Upper lobe of right lung (tissue), 1 donor: ENCODE data around the gene SRGAP3. TPM values are rescaled to one million over a fixed set of nuclear protein-coding genes. Genes with fewer than 3 reads are reported as not detected.

ENCODE experiments used
- ATAC-seq: fragments of 200-7000 bp; cut with Tn5 transposase; one replicate; pipeline ENCODE4 v1.9.1; 2020; ENCODE audit warnings: mild to moderate bottlenecking, moderate library complexity
- DNase-seq: peaks from one replicate; pipeline ENCODE4 v3.0.0-alpha.2; 2020
- H3K27ac ChIP-seq: fragments of 200-600 bp; one replicate; pipeline ENCODE4 v1.8.0; 2022
- H3K27me3 ChIP-seq: fragments of 200-600 bp; one replicate; pipeline ENCODE4 v1.8.0; 2022; ENCODE audit warnings: mild to moderate bottlenecking
- H3K36me3 ChIP-seq: fragments of 200-600 bp; one replicate; pipeline ENCODE4 v1.8.0; 2022
- H3K4me1 ChIP-seq: fragments of 200-600 bp; one replicate; pipeline ENCODE4 v1.8.0; 2022
- H3K4me3 ChIP-seq: fragments of 200-600 bp; one replicate; pipeline ENCODE4 v1.8.0; 2022; ENCODE audit warnings: mild to moderate bottlenecking
- H3K9me3 ChIP-seq: fragments of 200-600 bp; one replicate; pipeline ENCODE4 v1.8.0; 2022
- intact Hi-C: fragments of 100-400 bp; cut with DNase I; formaldehyde crosslinking; loops from one replicate; pipeline ENCODE4 v1.11.0; 2022
- total RNA-seq: library from RNA; stranded (reverse); fragmentation: NEBNext Ultra II Directional; extraction: Animal tissue kit (Norgen Biotek cat#: 25700); gene quantifications from one replicate; pipeline ENCODE4 v1.2.1, GENCODE V29; 2021
- TF ChIP-seq, protein P1 (sequence below): fragments of 200-600 bp; IDR thresholded peaks from one replicate; pipeline ENCODE4 v1.8.0; 2022; ENCODE audit warnings: antibody characterized with exemption
- donor health status: DM: no; HTN: yes; CAD: no; lungs with severe emphysema.

The SRGAP3 gene
- total RNA-seq, 1 donor from 2014 or later: 3.2 TPM

DNA sequence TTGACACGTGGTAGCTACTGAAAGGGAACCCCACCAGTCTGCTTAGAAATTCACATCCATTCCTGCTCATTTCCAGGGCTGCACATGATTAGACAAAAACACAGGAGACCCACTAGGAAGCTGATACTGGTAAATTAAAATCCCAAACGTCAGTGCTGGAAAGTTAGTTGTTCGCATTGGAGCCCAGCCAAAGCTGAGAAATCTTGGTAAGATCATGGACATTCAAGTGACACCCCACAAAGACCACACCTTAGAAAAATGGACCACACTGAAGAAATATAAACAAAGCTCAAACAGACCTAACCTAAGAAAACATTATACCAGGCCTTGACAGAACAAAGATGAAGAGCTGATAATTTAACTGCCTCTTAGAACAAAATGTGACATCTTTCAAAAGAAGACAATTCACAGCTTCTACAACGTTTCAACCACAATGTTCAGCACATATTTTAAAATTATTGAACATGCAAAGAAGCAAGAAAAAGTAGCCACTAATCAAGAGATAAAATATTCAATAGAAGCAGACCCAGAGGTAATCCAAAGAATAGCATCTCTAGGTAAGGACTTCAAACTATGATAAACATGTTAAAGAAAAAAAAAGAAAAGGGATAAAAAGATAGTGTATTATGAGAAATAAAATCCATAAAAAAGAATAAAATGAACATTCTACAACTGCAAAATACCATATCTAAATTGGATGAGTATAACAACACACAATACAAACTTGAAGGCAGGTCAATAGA lies 306.5 kb downstream of the SRGAP3 start:
- H3K4me3 ChIP-seq: no peak overlapping the region
- no peak for ATAC-seq
- TF ChIP-seq, protein P1, sequence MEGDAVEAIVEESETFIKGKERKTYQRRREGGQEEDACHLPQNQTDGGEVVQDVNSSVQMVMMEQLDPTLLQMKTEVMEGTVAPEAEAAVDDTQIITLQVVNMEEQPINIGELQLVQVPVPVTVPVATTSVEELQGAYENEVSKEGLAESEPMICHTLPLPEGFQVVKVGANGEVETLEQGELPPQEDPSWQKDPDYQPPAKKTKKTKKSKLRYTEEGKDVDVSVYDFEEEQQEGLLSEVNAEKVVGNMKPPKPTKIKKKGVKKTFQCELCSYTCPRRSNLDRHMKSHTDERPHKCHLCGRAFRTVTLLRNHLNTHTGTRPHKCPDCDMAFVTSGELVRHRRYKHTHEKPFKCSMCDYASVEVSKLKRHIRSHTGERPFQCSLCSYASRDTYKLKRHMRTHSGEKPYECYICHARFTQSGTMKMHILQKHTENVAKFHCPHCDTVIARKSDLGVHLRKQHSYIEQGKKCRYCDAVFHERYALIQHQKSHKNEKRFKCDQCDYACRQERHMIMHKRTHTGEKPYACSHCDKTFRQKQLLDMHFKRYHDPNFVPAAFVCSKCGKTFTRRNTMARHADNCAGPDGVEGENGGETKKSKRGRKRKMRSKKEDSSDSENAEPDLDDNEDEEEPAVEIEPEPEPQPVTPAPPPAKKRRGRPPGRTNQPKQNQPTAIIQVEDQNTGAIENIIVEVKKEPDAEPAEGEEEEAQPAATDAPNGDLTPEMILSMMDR: no peak
- no peak for DNase-seq
- intact Hi-C loops: no loop called here
- H3K36me3 ChIP-seq: peaks cover 18% of the 10 kb centered on the region
- no peaks in the 10 kb centered on the region for H3K27me3 ChIP-seq
- H3K4me1 ChIP-seq: no peaks in the 10 kb centered on the region
- peaks cover 4% of the 10 kb centered on the region for H3K9me3 ChIP-seq
- no peak overlapping the region for H3K27ac ChIP-seq

DNA sequence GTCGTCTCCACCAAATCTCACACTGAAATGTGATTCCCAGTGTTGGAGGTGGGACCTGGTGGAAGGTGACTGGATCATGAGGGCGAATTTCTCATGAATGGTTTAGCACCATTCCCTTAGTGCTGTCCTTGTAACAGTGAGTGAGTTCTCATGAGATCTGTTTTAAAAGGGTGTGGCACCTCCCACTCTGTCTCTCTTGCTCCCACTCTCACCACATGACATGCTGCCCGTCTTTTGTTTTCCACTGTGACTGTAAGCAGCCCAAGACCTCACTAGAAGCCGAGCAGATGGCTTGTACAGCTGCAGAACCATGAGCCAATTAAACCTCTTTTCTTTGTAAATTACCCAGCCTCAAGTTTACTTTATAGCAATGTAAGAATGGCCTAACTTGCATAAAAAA lies 307.3 kb downstream of the SRGAP3 start:
- Histone ChIP-seq H3K4me1 (no peaks in the 10 kb centered on the region), H3K36me3 (peaks cover 18% of the 10 kb centered on the region), H3K4me3 (no peak overlapping the region), H3K27ac (no peak overlapping the region), H3K27me3 (no peaks in the 10 kb centered on the region), H3K9me3 (peaks cover 4% of the 10 kb centered on the region)
- TF ChIP-seq, protein P1: no peak
- DNase-seq (no peak), ATAC-seq (peak; percentile 69)
- intact Hi-C loops: no loop called here

- no peak for DNase-seq
- intact Hi-C loops: no loop called here
- peaks cover 18% of the 10 kb centered on the region for H3K36me3 ChIP-seq
Observed at GRCh38 chr3:8938021-8938420, 311.4 kb downstream of the SRGAP3 start.

DNA sequence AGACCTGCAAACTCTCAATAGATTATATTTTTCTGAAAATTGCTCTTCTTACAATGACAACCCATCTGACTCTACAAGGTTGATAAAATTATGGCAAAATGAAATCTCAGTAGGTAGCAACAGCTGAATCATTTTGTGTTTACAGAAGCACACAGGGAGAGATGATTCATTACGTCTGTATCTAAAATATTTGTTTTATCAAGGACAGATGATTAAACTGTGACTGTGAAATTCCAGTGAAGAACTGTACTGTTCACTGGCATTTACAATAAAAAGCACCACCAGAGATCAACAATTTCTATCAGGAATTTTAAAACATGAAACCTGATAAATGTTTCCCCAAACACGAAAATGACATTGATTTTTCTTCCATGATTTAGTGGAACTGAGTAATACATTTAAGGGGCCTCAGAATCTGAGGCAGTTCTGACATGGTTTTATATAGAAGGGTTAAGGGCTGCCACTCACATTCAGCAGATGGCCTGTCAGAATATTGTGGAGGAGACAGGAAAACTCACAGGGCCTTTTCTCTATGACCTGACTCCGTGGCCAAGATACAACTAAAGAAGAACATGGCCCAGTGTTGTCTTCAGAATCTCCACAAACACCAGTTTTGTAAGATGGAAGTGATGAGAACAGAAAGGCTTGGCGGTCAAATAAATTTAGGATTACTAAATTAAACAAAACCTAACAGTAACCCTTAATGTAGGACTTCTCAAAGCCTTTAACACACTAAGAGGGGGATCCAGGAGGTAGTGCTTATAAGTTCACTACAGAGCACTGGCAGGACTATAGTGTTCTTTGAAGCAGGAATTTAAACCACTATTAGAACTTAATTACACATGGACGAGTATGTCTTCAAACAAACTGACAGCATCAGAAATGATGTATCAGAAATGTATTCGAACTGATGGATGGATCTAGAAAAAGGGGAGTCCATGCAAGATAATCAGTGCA lies 312.1 kb downstream of the SRGAP3 start:
- peak; percentile 10 for ATAC-seq
- Histone ChIP-seq H3K36me3 (peaks cover 18% of the 10 kb centered on the region), H3K27ac (no peak overlapping the region), H3K4me1 (no peaks in the 10 kb centered on the region), H3K27me3 (no peaks in the 10 kb centered on the region), H3K9me3 (no peaks in the 10 kb centered on the region), H3K4me3 (no peak overlapping the region)
- intact Hi-C loops: no loop called here
- TF ChIP-seq, protein P1: no peak
- no peak for DNase-seq

More at GRCh38 chr3:8938021-8938420, 311.4 kb downstream of the SRGAP3 start:
- H3K9me3 ChIP-seq: no peaks in the 10 kb centered on the region
- H3K27ac ChIP-seq: no peak overlapping the region
- TF ChIP-seq, protein P1: no peak
- H3K27me3 ChIP-seq: no peaks in the 10 kb centered on the region
- no peaks in the 10 kb centered on the region for H3K4me1 ChIP-seq
- no peak for ATAC-seq
- H3K4me3 ChIP-seq: no peak overlapping the region

DNA sequence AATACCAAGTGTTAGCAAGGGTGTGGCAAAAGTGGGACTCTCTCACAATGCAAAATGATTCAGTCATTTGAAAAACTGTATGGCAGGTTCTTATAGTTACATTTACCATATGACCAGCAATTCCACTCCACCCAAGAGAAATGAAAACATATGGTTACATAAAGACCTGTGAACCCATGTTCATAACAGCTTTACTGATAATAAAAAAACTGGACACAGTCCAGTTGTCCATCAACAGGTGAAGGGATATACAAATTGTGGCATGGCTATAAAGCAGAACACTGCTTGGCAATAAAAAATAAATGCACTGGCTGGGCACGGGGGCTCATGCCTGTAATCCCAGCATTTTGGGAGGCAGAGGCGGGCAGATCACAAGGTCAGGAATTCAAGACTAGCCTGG lies 316.9 kb downstream of the SRGAP3 start:
- no peaks in the 10 kb centered on the region for H3K36me3 ChIP-seq
- H3K27me3 ChIP-seq: no peaks in the 10 kb centered on the region
- TF ChIP-seq, protein P1: no peak
- no peak overlapping the region for H3K4me3 ChIP-seq
- H3K4me1 ChIP-seq: no peaks in the 10 kb centered on the region
- intact Hi-C loops: no loop called here
- H3K27ac ChIP-seq: no peak overlapping the region
- DNase-seq (no peak), ATAC-seq (no peak)
- H3K9me3 ChIP-seq: no peaks in the 10 kb centered on the region
